Thyroid gland (tissue), 4 donors: ENCODE measurements around the gene ESRRA. TPM values are rescaled to one million over a fixed set of nuclear protein-coding genes. Genes with fewer than 3 reads are reported as not detected.

ENCODE experiments used
- DNase-seq, 2 donors: peaks; one replicate each; pipeline ENCODE4 v3.0.0-alpha.2; 2019
- H3K27ac ChIP-seq, 3 donors: fragments of 200-600 bp; sonication (generic); 1 replicate in 2 of 3; 2 replicates in 1 of 3; pipeline ENCODE4 v1.5.1; 2016 to 2019; ENCODE audit warnings: mild to moderate bottlenecking in 1 of 3, moderate library complexity in 1 of 3
- H3K27me3 ChIP-seq: fragments of 200-600 bp; sonication (generic); one replicate; pipeline ENCODE4 v1.5.1; 2019
- H3K36me3 ChIP-seq, 2 donors: fragments of 200-600 bp; sonication (generic); one replicate each; pipeline ENCODE4 v1.5.1; 2016 to 2019
- H3K4me1 ChIP-seq, 2 donors: fragments of 200-600 bp; sonication (generic); one replicate each; pipeline ENCODE4 v1.5.1; 2017 to 2019
- H3K4me3 ChIP-seq, 3 donors: fragments of 200-600 bp; sonication (generic); replicated peaks in 1 of 3; 1 replicate in 2 of 3; 2 replicates in 1 of 3; pipeline ENCODE4 v1.5.1; 2016; ENCODE audit warnings: mild to moderate bottlenecking in 1 of 3
- H3K9me3 ChIP-seq: fragments of 200-600 bp; sonication (generic); one replicate; pipeline ENCODE4 v1.5.1; 2017
- CTCF ChIP-seq, 6 experiments: fragments of 200-600 bp in 3 of 6; fragments of 450-650 bp in 3 of 6; sonication (generic) in 3 of 6; IDR thresholded peaks; one replicate each; pipeline ENCODE4 v1.5.1; 2016 to 2019; ENCODE audit warnings: antibody characterized with exemption in 6 of 6, mild to moderate bottlenecking in 2 of 6, inconsistent platforms in 1 of 6, moderate library complexity in 1 of 6
- POLR2A ChIP-seq, 2 donors: fragments of 450-650 bp; IDR thresholded peaks; one replicate each; pipeline ENCODE4 v1.6.1; 2017; ENCODE audit warnings: antibody characterized with exemption in 2 of 2, mild to moderate bottlenecking in 2 of 2, moderate library complexity in 1 of 2
- WGBS, 2 donors: methylation state at CpG; one replicate each; pipeline ENCODE4 v1.1.5; 2017; 5-methylcytosine and 5-hydroxymethylcytosine counted together
- intact Hi-C: fragments of 100-400 bp; cut with DNase I; formaldehyde crosslinking; loops from one replicate; pipeline ENCODE4 v1.15.1; 2023
- total RNA-seq, 4 donors: library from RNA; depleted of rRNA; stranded (reverse); fragments of >200 nt; gene quantifications; one replicate each; pipeline ENCODE4 v1.2.3, GENCODE V29; 2016

Gene ESRRA
- total RNA-seq, 4 donors from 2014 or later, result 42.8 to 71.6 (median 58.3) TPM

DNA sequence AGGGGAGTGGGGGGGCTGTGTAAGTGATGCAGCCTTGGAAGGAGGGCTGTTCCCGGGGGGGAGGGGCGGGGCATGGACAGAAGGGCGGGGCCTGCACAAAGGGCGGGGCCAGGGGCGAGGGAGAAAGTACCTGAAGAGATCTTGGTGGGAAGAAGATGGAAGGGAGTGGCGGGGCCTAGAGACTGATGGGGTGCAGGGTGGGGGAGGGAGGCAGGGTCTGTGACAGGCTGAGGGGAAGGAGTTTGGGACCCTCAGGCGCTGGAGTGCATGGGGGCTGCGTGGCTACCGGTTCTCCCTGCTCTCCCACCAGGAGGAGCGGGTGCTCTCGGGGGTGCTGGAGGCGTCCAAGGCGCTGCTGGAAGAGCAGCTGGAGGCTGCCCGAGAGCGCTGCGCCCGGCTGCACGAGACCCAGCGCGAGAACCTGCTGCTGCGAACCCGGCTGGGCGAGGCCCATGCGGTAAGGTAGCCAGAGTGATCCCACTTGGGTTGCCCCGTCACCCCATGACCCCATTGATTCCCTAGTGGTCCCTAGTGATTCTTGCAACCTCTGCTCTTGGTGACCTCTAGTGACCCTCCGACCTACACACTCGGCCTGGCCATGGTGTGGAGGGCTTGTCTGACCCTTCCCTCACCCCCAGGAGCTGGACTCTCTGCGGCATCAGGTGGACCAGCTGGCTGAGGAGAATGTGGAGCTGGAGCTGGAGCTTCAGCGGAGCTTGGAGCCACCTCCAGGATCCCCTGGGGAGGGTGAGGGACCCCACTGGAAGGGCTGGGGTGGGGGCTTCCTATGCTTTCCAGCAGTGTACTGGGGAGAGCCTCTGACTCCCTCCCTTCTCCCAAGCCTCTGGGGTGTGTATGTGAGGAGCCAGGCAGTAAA lies 37.8 kb downstream of the ESRRA start:
- H3K27me3 ChIP-seq, result no peaks in the 10 kb centered on the region
- 42 to 71% methylated on average over 12 to 26 of the region's 29 CpGs for WGBS, 2 donors
- no peak overlapping the region for H3K4me3 ChIP-seq
- no peaks in the 10 kb centered on the region for H3K36me3 ChIP-seq
- intact Hi-C loops, result no loop called here
- no peaks in the 10 kb centered on the region for H3K9me3 ChIP-seq
- TF ChIP-seq POLR2A (IDR thresholded peaks at IDR 0.05), result no peak
- TF ChIP-seq CTCF (IDR thresholded peaks at IDR 0.05), result no peak
- H3K4me1 ChIP-seq, result peaks cover 0 to 20% of the 10 kb centered on the region in 2 donors
- no peak overlapping the region for H3K27ac ChIP-seq
- no peak for DNase-seq

- Histone ChIP-seq H3K4me3 (no peak overlapping the region), H3K27ac (no peak overlapping the region), H3K4me1 (peaks cover 0 to 17% of the 10 kb centered on the region in 2 donors), H3K9me3 (no peaks in the 10 kb centered on the region), H3K27me3 (no peaks in the 10 kb centered on the region), H3K36me3 (no peaks in the 10 kb centered on the region)
- WGBS, 2 donors, result 76 to 84% methylated on average over 6 to 9 of the region's 18 CpGs
- DNase-seq, result no peak
- intact Hi-C loops, result no loop called here
- TF ChIP-seq CTCF (IDR thresholded peaks at IDR 0.05) (no peak), POLR2A (IDR thresholded peaks at IDR 0.05) (no peak)
Measured at GRCh38 chr11:64343767-64344559, 38.6 kb downstream of the ESRRA start.

GRCh38 chr11:64344787-64345186 lies 39.5 kb downstream of the ESRRA start:
- Histone ChIP-seq H3K36me3 (no peaks in the 10 kb centered on the region), H3K27ac (no peak overlapping the region), H3K4me3 (no peak overlapping the region), H3K4me1 (peaks cover 0 to 17% of the 10 kb centered on the region in 2 donors), H3K9me3 (no peaks in the 10 kb centered on the region), H3K27me3 (no peaks in the 10 kb centered on the region)
- TF ChIP-seq CTCF (IDR thresholded peaks at IDR 0.05), result no peak
- TF ChIP-seq POLR2A (IDR thresholded peaks at IDR 0.05), result no peak
- intact Hi-C loops, result no loop called here
- WGBS, 2 donors, result 94 to 96% methylated on average over 25 to 26 of the region's 28 CpGs
- DNase-seq, result no peak

DNA sequence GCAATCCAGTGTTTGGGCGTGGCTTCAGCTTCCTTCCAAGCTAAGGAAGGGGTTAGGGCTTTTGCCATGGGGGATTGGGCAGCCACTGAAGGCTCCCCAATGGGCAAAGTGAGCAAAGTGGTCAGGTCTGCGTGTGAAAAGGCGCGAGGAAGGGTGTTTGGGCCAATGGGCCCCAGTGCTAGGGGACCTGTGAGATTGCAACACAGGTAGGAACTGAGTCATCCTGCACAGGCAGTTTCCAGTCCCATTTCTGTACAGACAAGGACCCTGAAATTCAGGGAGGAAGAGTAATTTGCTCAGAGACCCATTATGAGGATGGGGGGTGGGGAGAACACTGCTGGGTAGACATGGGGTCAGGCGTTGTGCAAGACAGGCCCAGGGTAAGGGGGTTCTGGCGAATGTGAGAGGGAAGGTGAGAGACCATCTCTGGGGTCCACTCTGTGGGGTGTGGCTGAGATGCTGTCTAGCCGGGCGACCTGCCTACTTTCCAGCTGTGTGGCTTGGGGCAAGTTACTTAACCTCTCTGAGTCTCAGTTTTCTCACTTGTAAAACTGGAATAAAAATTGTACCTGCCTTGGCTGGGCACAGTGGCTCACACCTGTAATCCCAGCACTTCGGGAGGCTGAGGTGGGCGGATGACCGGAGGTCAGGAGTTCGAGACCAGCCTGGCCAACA lies 42.0 kb downstream of the ESRRA start:
- no peak for DNase-seq
- Histone ChIP-seq H3K4me1 (peaks cover 0 to 8% of the 10 kb centered on the region in 2 donors), H3K27ac (no peak overlapping the region), H3K9me3 (no peaks in the 10 kb centered on the region), H3K4me3 (no peak overlapping the region), H3K27me3 (no peaks in the 10 kb centered on the region), H3K36me3 (no peaks in the 10 kb centered on the region)
- no peak for TF ChIP-seq POLR2A (IDR thresholded peaks at IDR 0.05)
- no peak for TF ChIP-seq CTCF (IDR thresholded peaks at IDR 0.05)
- WGBS, 2 donors, result 82 to 89% methylated on average over 10 to 12 of the region's 12 CpGs
- intact Hi-C loops, result no loop called here
